Measurements from ENCODE around the gene MFAP3L.
"Not testable (repeated sequence)": the region's sequence is repeated elsewhere in the genome, so short reads cannot be mapped to it uniquely, and the experiment has no call there.

The MFAP3L gene

DNA sequence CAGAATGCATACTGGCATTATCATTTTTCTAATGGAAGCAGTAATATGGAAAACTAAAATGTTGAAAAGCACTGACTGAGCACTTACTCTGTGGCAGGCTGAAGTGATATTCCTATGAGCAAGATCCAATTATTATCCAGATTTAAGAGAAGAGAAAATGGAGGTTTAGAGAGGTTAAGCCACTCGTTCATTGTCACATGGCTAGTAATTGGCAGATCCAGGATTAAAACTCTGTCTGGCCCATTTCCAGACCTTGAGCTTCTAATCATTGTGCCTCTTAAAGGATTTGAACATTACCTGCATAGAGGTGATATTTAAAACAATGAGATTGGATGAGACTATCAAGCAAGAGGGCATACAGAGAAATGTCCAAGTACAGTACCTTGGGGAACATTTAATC is 80.6 kb downstream of the MFAP3L start:
- H4K8ac ChIP-seq (ENCODE audit: low read length): no peak overlapping the region
- H2BK15ac ChIP-seq (ENCODE audit: low read depth, poor library complexity, severe bottlenecking): no peak overlapping the region
- H3K4me3 ChIP-seq (ENCODE audit: insufficient read depth in 1 of 2, low read depth in 1 of 2, low read length in 2 of 2): no peak overlapping the region
- H3K27me3 ChIP-seq (ENCODE audit: control insufficient read depth in 1 of 2, insufficient read depth in 1 of 2, low read length in 2 of 2): peaks cover 0 to 14% of the 10 kb centered on the region in 2 experiments
- H2AK5ac ChIP-seq (ENCODE audit: low read length, severe bottlenecking): no peak overlapping the region
- no peaks in the 10 kb centered on the region for H3K4me1 ChIP-seq (ENCODE audit: control insufficient read depth, insufficient read depth, low read depth, low read length)
- H4K91ac ChIP-seq (ENCODE audit: low read length): no peak overlapping the region
- H3K18ac ChIP-seq (ENCODE audit: low read depth in 1 of 2, low read length in 2 of 2): no peak overlapping the region
- H2BK12ac ChIP-seq (ENCODE audit: low read length in 2 of 2): no peak overlapping the region
- no peak overlapping the region for H3K23ac ChIP-seq (ENCODE audit: low read length in 2 of 2)
- no peak overlapping the region for H3K4ac ChIP-seq (ENCODE audit: low read depth in 1 of 2, low read length in 2 of 2)
- H3K9ac ChIP-seq (ENCODE audit: low read length): no peak overlapping the region
- no peaks in the 10 kb centered on the region for H3K36me3 ChIP-seq (ENCODE audit: control insufficient read depth in 1 of 2, insufficient read depth in 2 of 2, low read depth in 1 of 2, low read length in 2 of 2)
- no peak overlapping the region for H3K27ac ChIP-seq (ENCODE audit: low read length, poor library complexity, severe bottlenecking)
- no peaks in the 10 kb centered on the region for H3K79me1 ChIP-seq (replicated peaks; ENCODE audit: low read length, poor library complexity, severe bottlenecking)
- H3K9me3 ChIP-seq (ENCODE audit: control insufficient read depth, low read length): no peaks in the 10 kb centered on the region
- H2BK120ac ChIP-seq (ENCODE audit: low read depth, low read length): no peak overlapping the region
- H2AFZ ChIP-seq (ENCODE audit: low read depth, low read length): no peak overlapping the region
- no peak overlapping the region for H3K14ac ChIP-seq (ENCODE audit: low read length in 2 of 2)
- H2BK5ac ChIP-seq (ENCODE audit: low read depth, low read length, poor library complexity, severe bottlenecking): no peak overlapping the region
- WGBS: 67% methylated on average over 1 of the region's 1 CpG
- no peak overlapping the region for H3K4me2 ChIP-seq (ENCODE audit: low read length, poor library complexity, severe bottlenecking)
- no peak for DNase-seq

DNA sequence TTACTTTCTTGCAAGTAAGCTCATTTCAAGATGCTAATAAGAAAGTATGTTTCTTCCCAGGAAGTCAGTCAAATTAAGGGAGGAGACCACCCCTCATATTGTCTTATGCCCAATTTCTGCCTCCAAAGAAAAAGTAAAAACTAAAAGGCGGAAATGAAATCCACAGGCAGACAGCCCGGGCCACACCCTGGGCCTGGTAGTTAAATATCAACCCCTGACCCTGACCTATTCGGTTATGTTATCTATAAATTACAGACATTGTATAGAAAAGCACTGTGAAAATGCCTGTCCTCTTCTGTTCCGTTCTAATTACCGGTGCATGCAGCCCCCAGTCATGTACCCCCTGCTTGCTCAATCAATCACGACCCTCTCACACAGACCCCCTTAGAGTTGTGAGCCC is 82.6 kb downstream of the MFAP3L start:
- not testable (repeated sequence) for H3K23ac ChIP-seq (ENCODE audit: low read length in 2 of 2); H3K4me2 ChIP-seq (ENCODE audit: low read length, poor library complexity, severe bottlenecking); H2BK120ac ChIP-seq (ENCODE audit: low read depth, low read length); H4K8ac ChIP-seq (ENCODE audit: low read length); H3K79me1 ChIP-seq (replicated peaks; ENCODE audit: low read length, poor library complexity, severe bottlenecking); H4K91ac ChIP-seq (ENCODE audit: low read length); H2BK5ac ChIP-seq (ENCODE audit: low read depth, low read length, poor library complexity, severe bottlenecking); H3K4me3 ChIP-seq (ENCODE audit: insufficient read depth in 1 of 2, low read depth in 1 of 2, low read length in 2 of 2); H3K14ac ChIP-seq (ENCODE audit: low read length in 2 of 2); H3K27ac ChIP-seq (ENCODE audit: low read length, poor library complexity, severe bottlenecking); H2BK15ac ChIP-seq (ENCODE audit: low read depth, poor library complexity, severe bottlenecking); H2AK5ac ChIP-seq (ENCODE audit: low read length, severe bottlenecking); DNase-seq; H3K4me1 ChIP-seq (ENCODE audit: control insufficient read depth, insufficient read depth, low read depth, low read length); H3K9me3 ChIP-seq (ENCODE audit: control insufficient read depth, low read length); H3K27me3 ChIP-seq (ENCODE audit: control insufficient read depth in 1 of 2, insufficient read depth in 1 of 2, low read length in 2 of 2); H2AFZ ChIP-seq (ENCODE audit: low read depth, low read length); H3K4ac ChIP-seq (ENCODE audit: low read depth in 1 of 2, low read length in 2 of 2); H2BK12ac ChIP-seq (ENCODE audit: low read length in 2 of 2); H3K9ac ChIP-seq (ENCODE audit: low read length); H3K36me3 ChIP-seq (ENCODE audit: control insufficient read depth in 1 of 2, insufficient read depth in 2 of 2, low read depth in 1 of 2, low read length in 2 of 2); H3K18ac ChIP-seq (ENCODE audit: low read depth in 1 of 2, low read length in 2 of 2)
- WGBS: 83% methylated on average over 4 of the region's 6 CpGs

DNA sequence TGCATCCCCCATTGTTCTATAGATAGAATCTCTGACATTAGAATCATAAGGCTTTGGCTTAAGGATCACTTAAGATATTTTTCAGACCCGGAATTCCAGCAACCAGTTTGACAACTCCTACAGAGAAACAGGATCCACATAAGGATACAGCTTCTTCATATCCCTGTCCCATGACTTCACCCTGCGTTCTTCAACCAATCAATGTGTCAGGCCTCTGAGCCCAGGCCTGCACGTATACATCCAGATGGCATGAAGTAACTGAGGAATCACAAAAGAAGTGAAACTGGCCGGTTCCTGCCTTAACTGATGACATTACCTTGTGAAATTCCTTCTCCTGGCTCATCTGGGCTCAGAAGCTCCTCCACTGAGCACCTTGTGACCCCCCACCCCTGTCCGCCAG is 85.1 kb downstream of the MFAP3L start:
- Histone ChIP-seq H3K4ac (ENCODE audit: low read depth in 1 of 2, low read length in 2 of 2) (no peak overlapping the region), H2BK15ac (ENCODE audit: low read depth, poor library complexity, severe bottlenecking) (no peak overlapping the region), H3K4me1 (ENCODE audit: control insufficient read depth, insufficient read depth, low read depth, low read length) (no peaks in the 10 kb centered on the region), H2AK5ac (ENCODE audit: low read length, severe bottlenecking) (no peak overlapping the region), H3K36me3 (ENCODE audit: control insufficient read depth in 1 of 2, insufficient read depth in 2 of 2, low read depth in 1 of 2, low read length in 2 of 2) (no peaks in the 10 kb centered on the region), H3K27me3 (ENCODE audit: control insufficient read depth in 1 of 2, insufficient read depth in 1 of 2, low read length in 2 of 2) (no peaks in the 10 kb centered on the region), H3K4me2 (ENCODE audit: low read length, poor library complexity, severe bottlenecking) (no peak overlapping the region), H3K4me3 (ENCODE audit: insufficient read depth in 1 of 2, low read depth in 1 of 2, low read length in 2 of 2) (no peak overlapping the region), H2BK5ac (ENCODE audit: low read depth, low read length, poor library complexity, severe bottlenecking) (no peak overlapping the region), H2BK120ac (ENCODE audit: low read depth, low read length) (no peak overlapping the region), H3K79me1 (replicated peaks; ENCODE audit: low read length, poor library complexity, severe bottlenecking) (no peaks in the 10 kb centered on the region), H4K91ac (ENCODE audit: low read length) (no peak overlapping the region), H2BK12ac (ENCODE audit: low read length in 2 of 2) (no peak overlapping the region), H3K23ac (ENCODE audit: low read length in 2 of 2) (no peak overlapping the region), H3K9ac (ENCODE audit: low read length) (no peak overlapping the region), H3K9me3 (ENCODE audit: control insufficient read depth, low read length) (no peaks in the 10 kb centered on the region), H4K8ac (ENCODE audit: low read length) (no peak overlapping the region), H3K18ac (ENCODE audit: low read depth in 1 of 2, low read length in 2 of 2) (no peak overlapping the region), H2AFZ (ENCODE audit: low read depth, low read length) (no peak overlapping the region), H3K14ac (ENCODE audit: low read length in 2 of 2) (no peak overlapping the region), H3K27ac (ENCODE audit: low read length, poor library complexity, severe bottlenecking) (no peak overlapping the region)
- no peak for DNase-seq
- WGBS: 79% methylated on average over 5 of the region's 5 CpGs

- Histone ChIP-seq H4K91ac (ENCODE audit: low read length) (no peak overlapping the region), H3K27ac (ENCODE audit: low read length, poor library complexity, severe bottlenecking) (no peak overlapping the region), H2BK12ac (ENCODE audit: low read length in 2 of 2) (no peak overlapping the region), H3K9me3 (ENCODE audit: control insufficient read depth, low read length) (no peaks in the 10 kb centered on the region), H3K27me3 (ENCODE audit: control insufficient read depth in 1 of 2, insufficient read depth in 1 of 2, low read length in 2 of 2) (no peaks in the 10 kb centered on the region), H3K4me2 (ENCODE audit: low read length, poor library complexity, severe bottlenecking) (no peak overlapping the region), H4K8ac (ENCODE audit: low read length) (no peak overlapping the region), H3K18ac (ENCODE audit: low read depth in 1 of 2, low read length in 2 of 2) (no peak overlapping the region), H3K4me3 (ENCODE audit: insufficient read depth in 1 of 2, low read depth in 1 of 2, low read length in 2 of 2) (no peak overlapping the region), H3K4ac (ENCODE audit: low read depth in 1 of 2, low read length in 2 of 2) (no peak overlapping the region), H3K14ac (ENCODE audit: low read length in 2 of 2) (no peak overlapping the region), H3K23ac (ENCODE audit: low read length in 2 of 2) (no peak overlapping the region), H2AK5ac (ENCODE audit: low read length, severe bottlenecking) (no peak overlapping the region), H2BK5ac (ENCODE audit: low read depth, low read length, poor library complexity, severe bottlenecking) (no peak overlapping the region), H2AFZ (ENCODE audit: low read depth, low read length) (no peak overlapping the region), H3K9ac (ENCODE audit: low read length) (no peak overlapping the region), H3K4me1 (ENCODE audit: control insufficient read depth, insufficient read depth, low read depth, low read length) (no peaks in the 10 kb centered on the region), H3K79me1 (replicated peaks; ENCODE audit: low read length, poor library complexity, severe bottlenecking) (no peaks in the 10 kb centered on the region), H2BK15ac (ENCODE audit: low read depth, poor library complexity, severe bottlenecking) (no peak overlapping the region), H2BK120ac (ENCODE audit: low read depth, low read length) (no peak overlapping the region), H3K36me3 (ENCODE audit: control insufficient read depth in 1 of 2, insufficient read depth in 2 of 2, low read depth in 1 of 2, low read length in 2 of 2) (no peaks in the 10 kb centered on the region)
- DNase-seq: no peak
- 75% methylated on average over 8 of the region's 8 CpGs for WGBS
Observed at GRCh38 chr4:169940460-169940859, 85.7 kb downstream of the MFAP3L start.
